ENCODE data around the gene MFRP. TPM values are rescaled to one million over a fixed set of nuclear protein-coding genes. Genes with fewer than 3 reads are reported as not detected.

The MFRP gene
- total RNA-seq, 1 donor from 2014 or later, result not detected

GRCh38 chr11:119300198-119300964 lies 46.1 kb downstream of the MFRP start:
- Mint-ChIP-seq H3K4me3 (no peak overlapping the region), H3K4me1 (peaks cover 8% of the 10 kb centered on the region), H3K27me3 (no peaks in the 10 kb centered on the region), H3K9me3 (no peaks in the 10 kb centered on the region), H3K27ac (no peak overlapping the region), H3K36me3 (ENCODE audit: low read depth) (peaks cover 64% of the 10 kb centered on the region)
- intact Hi-C loops (cut with micrococcal nuclease), result no loop called here
- no peak for DNase-seq

- DNase-seq, result no peak
- Mint-ChIP-seq H3K9me3 (no peaks in the 10 kb centered on the region), H3K4me3 (no peak overlapping the region), H3K27me3 (no peaks in the 10 kb centered on the region), H3K27ac (no peak overlapping the region), H3K36me3 (ENCODE audit: low read depth) (peaks cover 61% of the 10 kb centered on the region), H3K4me1 (no peaks in the 10 kb centered on the region)
- intact Hi-C loops (cut with micrococcal nuclease), result no loop called here
Measured at GRCh38 chr11:119299416-119299815, 47.1 kb downstream of the MFRP start.

- Mint-ChIP-seq H3K4me3 (no peak overlapping the region), H3K27me3 (no peaks in the 10 kb centered on the region), H3K27ac (no peak overlapping the region), H3K9me3 (no peaks in the 10 kb centered on the region), H3K4me1 (no peaks in the 10 kb centered on the region), H3K36me3 (ENCODE audit: low read depth) (peaks cover 60% of the 10 kb centered on the region)
- DNase-seq, result no peak
- intact Hi-C loops (cut with micrococcal nuclease), result no loop called here
Measured at GRCh38 chr11:119298726-119299125, 47.8 kb downstream of the MFRP start.

DNA sequence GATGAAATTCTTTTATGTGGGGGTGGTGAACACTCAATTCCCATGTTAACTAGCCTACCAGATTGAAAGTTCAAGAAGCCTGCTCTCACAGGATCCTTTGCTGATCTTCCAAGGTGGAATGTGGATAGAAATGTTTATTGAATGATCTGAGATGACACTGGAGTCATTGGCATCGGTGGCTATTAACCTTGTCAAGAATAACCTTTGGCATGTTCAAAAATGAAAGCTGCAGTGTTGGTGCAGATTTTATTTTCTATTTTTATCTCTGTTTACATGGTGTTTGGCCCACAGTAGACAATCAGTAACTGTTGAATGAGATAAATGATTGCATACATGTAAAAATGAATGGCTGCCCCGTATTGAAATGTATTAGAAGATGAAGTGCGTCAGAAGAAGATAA lies 48.6 kb downstream of the MFRP start:
- Mint-ChIP-seq H3K27ac (no peak overlapping the region), H3K36me3 (ENCODE audit: low read depth) (peaks cover 52% of the 10 kb centered on the region), H3K4me3 (no peak overlapping the region), H3K4me1 (no peaks in the 10 kb centered on the region), H3K9me3 (no peaks in the 10 kb centered on the region), H3K27me3 (no peaks in the 10 kb centered on the region)
- intact Hi-C loops (cut with micrococcal nuclease), result no loop called here
- DNase-seq, result no peak

- Mint-ChIP-seq H3K9me3 (no peaks in the 10 kb centered on the region), H3K27me3 (no peaks in the 10 kb centered on the region), H3K4me1 (no peaks in the 10 kb centered on the region), H3K36me3 (ENCODE audit: low read depth) (peaks cover 49% of the 10 kb centered on the region), H3K27ac (no peak overlapping the region), H3K4me3 (no peak overlapping the region)
- intact Hi-C loops (cut with micrococcal nuclease), result no loop called here
- no peak for DNase-seq
Measured at GRCh38 chr11:119295178-119295577, 51.3 kb downstream of the MFRP start.

DNA sequence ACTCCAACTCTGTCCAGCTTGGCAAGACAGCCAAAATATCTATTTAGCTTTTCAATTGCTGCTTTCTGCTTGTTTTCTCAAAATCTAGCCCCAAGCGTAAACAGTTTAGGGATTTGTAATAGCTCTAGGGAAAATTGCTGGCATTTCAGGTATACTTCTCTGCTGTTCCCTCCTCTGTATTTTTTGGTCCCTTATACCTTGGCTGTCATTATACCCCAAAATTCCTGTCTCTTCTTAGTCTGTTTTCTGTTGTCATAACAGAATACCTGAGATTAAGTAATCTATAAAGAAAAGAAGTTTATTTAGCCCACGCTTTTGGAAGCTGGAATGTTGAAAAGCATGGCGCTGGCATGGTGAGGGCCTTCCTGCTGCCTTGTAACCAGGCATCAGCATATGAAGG lies 53.0 kb downstream of the MFRP start:
- peaks cover 36% of the 10 kb centered on the region for H3K36me3 Mint-ChIP-seq (ENCODE audit: low read depth)
- no peak for DNase-seq
- intact Hi-C loops (cut with micrococcal nuclease), result no loop called here
- H3K4me3 Mint-ChIP-seq, result no peak overlapping the region
- no peak overlapping the region for H3K27ac Mint-ChIP-seq
- H3K27me3 Mint-ChIP-seq, result no peaks in the 10 kb centered on the region
- H3K9me3 Mint-ChIP-seq, result no peaks in the 10 kb centered on the region
- H3K4me1 Mint-ChIP-seq, result no peaks in the 10 kb centered on the region

DNA sequence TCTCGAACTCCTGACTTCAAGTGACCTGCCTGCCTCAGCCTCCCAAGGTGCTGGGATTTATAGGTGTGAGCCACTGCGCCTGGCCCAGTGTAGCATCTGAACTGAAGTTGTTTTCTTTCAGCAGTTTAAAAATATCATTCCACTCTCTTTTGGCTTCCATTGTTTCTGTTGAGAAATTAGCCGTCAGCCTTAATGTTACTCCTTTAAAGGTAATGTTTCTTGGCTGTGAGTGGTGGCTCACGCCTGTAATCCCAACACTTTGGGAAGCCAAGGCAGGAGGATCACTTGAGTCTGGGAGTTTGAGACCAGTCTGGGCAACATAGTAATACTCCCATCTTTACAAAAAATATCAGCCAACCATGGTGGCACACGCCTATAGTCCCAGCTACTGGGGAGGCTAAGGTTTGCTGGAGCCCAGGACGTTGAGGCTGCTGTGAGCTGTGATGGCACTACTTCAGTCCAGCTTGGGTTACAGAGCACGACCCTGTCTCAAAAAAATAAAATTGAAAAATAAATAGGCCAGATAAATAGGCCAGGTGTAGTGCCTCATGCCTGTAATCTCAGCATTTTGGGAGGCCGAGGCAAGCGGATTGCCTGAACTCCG lies 55.5 kb downstream of the MFRP start:
- peaks cover 35% of the 10 kb centered on the region for H3K36me3 Mint-ChIP-seq (ENCODE audit: low read depth)
- H3K9me3 Mint-ChIP-seq, result no peaks in the 10 kb centered on the region
- H3K27me3 Mint-ChIP-seq, result no peaks in the 10 kb centered on the region
- H3K4me1 Mint-ChIP-seq, result no peaks in the 10 kb centered on the region
- DNase-seq, result no peak
- intact Hi-C loops (cut with micrococcal nuclease), result no loop called here
- H3K27ac Mint-ChIP-seq, result no peak overlapping the region
- no peak overlapping the region for H3K4me3 Mint-ChIP-seq

Other genes with a start within 250 kb of the MFRP start
- gene DPAGT1, start 244.9 kb downstream of the MFRP start, total RNA-seq, result 76.1 and 79.4 TPM in 2 replicates
- 31.5 and 33.5 TPM in 2 replicates for gene C2CD2L, start 239.4 kb downstream of the MFRP start, total RNA-seq
- 34.9 and 41.4 TPM in 2 replicates for gene HINFP, start 225.1 kb downstream of the MFRP start, total RNA-seq
- gene ABCG4, start 197.7 kb downstream of the MFRP start, total RNA-seq, result 0.07 TPM in 1 of 2 replicates, not detected in the other
- 23.3 and 25.0 TPM in 2 replicates for gene NLRX1, start 178.0 kb downstream of the MFRP start, total RNA-seq
- gene NHERF4, start 161.2 kb downstream of the MFRP start, total RNA-seq, result 0.54 and 0.58 TPM in 2 replicates
- 36.4 and 36.5 TPM in 2 replicates for gene CBL, start 140.4 kb downstream of the MFRP start, total RNA-seq
- 7.5 and 8.1 TPM in 2 replicates for gene MCAM, start 29.6 kb downstream of the MFRP start, total RNA-seq
- gene RNF26, start 12.2 kb downstream of the MFRP start, total RNA-seq, result 26.5 and 26.8 TPM in 2 replicates
- not detected in 2 replicates for gene C1QTNF5, start 5.8 kb downstream of the MFRP start, total RNA-seq
- 0.09 and 0.35 TPM in 2 replicates for gene USP2, start 35.0 kb upstream of the MFRP start, total RNA-seq
- gene THY1, start 76.5 kb upstream of the MFRP start, total RNA-seq, result 1.6 and 1.8 TPM in 2 replicates

Data from activated CD4-positive, alpha-beta T cell treated with anti-CD3 and anti-CD28 coated beads, Interleukin-2, amount 10 ng/mL, durations not matched to agents 24 days and 14 days (primary cell).